Measurements from ENCODE around the gene ZMYND15.

ZMYND15 gene

GRCh38 chr17:4744999-4745969 lies 5.7 kb downstream of the ZMYND15 start:
- DNase-seq: no peak

DNA sequence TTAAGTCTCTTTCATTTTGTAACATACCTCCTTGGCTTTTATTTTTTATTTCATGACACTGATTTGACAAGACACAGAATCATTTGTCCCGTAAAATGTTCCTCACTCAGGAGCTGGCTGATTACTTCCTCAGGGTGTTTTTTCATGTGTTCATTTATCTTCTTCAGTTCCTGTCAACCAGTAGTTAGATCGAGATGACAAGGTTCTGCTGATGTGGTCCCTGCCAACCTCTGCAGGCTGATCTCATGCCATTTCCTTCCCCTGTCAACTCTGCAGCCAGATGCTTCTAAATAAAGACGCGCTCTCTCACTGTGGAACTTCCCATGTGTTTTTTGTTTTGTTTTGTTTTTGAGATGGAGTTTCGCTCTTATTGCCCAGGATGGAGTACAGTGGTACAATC lies 8.2 kb downstream of the ZMYND15 start:
- DNase-seq: no peak

DNA sequence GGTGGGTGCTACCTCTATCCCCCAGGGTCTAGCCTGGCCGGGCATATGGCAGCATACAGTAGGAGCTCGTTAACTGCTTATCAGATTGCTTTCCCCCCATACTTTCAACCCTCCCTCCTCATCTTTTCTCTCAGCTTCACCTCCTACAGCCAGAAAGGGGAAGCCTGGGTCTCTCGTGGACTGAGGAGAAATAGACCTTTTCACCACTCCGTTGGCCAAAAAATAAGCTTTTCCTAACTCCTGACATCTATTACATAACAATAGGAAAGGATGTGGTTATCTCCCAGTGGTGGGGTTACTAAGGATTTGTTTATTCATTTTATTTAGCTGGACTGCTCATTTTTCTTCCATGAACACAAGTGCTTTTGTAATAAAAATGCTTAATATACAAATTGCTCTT lies 9.1 kb downstream of the ZMYND15 start:
- DNase-seq: no peak

GRCh38 chr17:4750606-4751005 lies 11.0 kb downstream of the ZMYND15 start:
- no peak for DNase-seq

- DNase-seq: no peak
Measured at GRCh38 chr17:4751932-4752331, 12.3 kb downstream of the ZMYND15 start.

DNA sequence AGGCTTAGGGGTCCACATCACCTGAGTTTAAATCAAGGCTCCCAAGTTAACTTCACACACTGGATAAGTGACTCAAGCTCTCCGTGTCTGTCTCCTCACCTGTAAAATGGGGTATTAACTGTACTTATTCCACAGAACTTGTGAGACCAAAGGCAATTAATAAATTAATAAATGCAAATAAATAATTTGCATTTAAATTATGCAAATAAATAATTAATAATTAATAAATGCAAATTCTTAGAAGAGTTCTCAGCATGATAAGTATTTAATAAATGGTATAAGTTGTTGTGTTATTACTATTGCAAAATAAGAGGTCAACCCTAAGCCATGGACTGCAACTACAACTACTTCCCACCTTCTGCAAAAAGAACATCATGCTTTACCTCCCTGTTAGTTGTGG lies 13.8 kb downstream of the ZMYND15 start:
- no peak for DNase-seq

DNA sequence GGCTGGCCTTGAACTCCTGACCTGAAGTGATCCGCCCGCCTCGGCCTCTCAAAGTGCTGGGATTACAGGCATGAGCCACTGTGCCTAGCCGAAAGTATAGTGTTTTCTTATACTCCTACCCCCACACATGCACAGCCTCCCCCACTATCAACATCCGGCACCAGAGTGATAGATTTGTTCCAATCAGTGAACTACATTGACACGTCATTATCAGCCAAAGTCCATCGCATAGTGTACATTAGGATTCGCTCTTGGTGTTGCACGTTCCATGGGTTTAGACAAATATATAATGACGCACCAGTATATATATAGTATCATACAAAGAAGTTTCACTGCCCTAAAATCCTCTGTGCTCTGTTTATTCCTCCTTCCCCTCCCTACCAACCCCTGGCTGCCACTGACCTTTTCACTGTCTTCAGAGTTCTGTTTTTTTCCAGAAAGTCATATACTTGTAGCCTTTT lies 20.2 kb downstream of the ZMYND15 start:
- no peak for DNase-seq

DNA sequence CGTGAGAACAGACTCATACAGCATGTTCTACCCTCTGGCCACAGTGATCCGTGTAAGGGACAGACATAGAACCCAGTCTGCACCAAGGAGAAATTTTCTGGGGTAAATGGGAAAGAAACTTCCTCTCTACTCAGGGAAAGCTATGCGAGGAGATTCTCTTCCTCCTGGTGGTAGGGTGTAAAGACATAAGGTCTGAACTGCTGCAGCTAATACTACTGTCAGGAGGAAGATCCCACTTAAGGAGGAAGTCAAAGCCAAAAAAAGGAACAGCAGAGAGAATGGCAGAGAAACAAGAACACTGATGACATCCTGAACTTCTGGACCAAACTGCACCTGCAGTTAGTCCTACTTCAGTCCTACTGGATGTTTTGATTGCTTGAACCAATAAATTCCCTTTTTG lies 25.0 kb downstream of the ZMYND15 start:
- no peak for DNase-seq

- no peak for DNase-seq
Measured at GRCh38 chr17:4766201-4766600, 26.6 kb downstream of the ZMYND15 start.

DNA sequence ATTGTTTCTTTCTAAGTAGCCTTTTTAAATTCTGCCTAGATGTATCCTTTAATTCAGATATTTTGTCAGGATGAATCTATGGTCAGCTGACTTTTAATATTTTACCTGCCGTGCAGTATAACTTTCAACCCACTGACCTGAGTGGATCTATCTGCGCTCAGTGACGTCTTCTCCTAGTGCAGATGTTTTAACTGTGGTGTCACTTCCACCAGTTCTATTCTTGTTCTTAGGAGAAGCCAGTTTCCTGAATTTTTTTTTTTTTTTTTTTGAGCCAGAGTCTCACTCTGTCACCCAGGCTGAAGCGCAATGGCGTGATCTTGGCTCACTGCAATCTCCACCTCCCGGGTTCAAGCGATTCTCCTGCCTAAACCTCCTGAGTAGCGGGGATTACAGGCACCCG lies 27.1 kb downstream of the ZMYND15 start:
- DNase-seq: no peak

DNA sequence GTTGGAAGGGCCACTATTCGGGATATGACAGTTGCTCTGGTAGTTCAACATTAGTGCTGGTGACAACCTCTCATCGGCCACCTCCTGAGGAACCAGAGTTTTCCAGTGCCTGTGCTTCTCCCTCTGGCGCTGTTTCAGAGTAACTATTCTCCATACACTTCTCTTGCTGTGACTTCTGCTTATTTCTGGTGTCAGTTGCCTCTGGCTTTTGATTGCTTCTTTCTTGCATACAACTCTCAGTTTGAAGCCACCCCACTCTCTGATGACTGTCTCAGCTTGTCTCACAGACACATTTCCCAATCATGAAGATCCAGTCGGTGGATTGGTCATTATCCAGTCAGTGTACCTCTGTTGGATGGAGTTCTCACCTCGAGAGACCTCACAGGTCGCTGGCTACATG lies 28.7 kb downstream of the ZMYND15 start:
- no peak for DNase-seq

- DNase-seq: no peak
Measured at GRCh38 chr17:4769628-4770027, 30.0 kb downstream of the ZMYND15 start.

DNA sequence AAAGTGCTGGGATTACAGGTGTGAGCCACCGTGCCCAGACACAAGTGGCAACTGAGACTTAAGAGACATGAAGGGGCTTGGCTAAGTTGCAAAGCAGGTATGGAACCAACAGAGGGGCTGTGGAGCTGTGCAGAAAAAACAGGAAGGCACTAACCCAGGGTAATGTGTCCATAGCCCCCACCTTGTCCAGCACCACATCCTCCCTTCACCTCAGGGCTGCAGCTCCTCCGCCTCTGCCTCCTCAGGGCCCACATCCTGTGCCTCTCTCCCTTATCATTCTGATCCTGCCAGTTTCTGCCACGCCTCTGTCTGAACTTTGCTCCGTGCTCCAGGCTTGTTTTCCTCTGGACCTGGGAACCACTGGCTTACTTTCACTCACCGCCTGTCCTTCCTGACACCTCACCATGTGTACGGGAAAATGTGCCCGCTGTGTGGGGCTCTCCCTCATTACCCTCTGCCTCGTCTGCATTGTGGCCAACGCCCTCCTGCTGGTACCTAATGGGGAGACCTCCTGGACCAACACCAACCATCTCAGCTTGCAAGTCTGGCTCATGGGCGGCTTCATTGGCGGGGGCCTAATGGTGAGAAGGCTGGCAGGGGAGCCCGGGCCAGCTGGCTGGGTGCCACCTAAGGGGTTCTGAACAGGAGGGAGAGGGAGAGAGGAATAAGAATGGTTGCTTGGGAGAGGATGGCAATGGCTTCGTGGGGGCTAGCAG lies 32.0 kb downstream of the ZMYND15 start, which contains the start of gene TM4SF5:
TM4SF5 (plus strand) TSS at position 368 of the 716 bp plus-strand sequence; CDS start at position 405, 37 bp downstream.
- DNase-seq: no peak

DNA sequence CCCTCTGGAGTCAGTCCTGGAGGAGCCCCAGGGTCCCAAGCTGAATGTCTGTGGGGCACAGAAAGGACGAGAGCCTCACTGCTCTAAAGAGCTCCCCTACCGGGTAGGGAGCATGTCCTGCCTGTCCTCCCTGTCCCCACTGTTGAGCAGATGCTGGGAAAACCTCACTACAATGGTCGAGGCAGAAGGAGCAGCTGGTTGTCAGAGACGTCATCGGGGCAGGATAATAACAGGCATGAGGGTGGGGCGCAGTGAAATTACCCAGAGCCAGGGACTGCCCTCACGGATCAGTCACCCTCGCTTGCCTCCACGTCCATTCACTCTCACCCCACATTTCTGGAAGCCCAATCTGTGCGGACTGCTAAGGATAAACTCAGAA lies 32.6 kb downstream of the ZMYND15 start:
- DNase-seq: no peak

- DNase-seq: no peak
Measured at GRCh38 chr17:4777969-4778760, 38.5 kb downstream of the ZMYND15 start.

DNA sequence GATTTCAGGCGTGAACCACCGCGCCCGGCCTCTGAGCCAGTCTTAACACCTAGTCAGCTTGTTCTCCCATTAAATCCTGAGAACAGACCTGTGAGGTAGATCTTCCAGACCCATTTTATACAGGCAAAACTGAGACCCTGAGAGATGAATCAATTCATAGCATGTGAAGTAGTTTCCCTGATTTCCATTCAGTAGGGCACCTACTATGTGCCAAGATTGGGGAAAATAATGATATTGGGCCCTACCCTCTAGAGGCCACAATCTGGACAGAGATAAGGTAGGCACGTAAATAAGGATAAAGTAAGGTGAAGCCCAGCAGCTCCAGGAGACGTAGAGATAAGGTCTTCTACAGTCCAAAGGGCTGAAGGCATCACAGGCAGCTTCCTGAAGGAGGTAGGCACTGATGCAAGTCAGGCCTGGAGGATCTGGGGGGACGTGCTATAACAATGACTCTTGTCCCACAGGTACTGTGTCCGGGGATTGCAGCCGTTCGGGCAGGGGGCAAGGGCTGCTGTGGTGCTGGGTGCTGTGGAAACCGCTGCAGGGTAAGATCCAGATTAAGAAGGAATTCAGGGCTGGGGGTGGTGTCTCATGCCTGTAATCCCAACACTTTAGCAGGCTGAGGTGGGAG lies 40.8 kb downstream of the ZMYND15 start:
- no peak for DNase-seq

GRCh38 chr17:4782652-4783051 lies 43.0 kb downstream of the ZMYND15 start:
- DNase-seq: no peak

DNA sequence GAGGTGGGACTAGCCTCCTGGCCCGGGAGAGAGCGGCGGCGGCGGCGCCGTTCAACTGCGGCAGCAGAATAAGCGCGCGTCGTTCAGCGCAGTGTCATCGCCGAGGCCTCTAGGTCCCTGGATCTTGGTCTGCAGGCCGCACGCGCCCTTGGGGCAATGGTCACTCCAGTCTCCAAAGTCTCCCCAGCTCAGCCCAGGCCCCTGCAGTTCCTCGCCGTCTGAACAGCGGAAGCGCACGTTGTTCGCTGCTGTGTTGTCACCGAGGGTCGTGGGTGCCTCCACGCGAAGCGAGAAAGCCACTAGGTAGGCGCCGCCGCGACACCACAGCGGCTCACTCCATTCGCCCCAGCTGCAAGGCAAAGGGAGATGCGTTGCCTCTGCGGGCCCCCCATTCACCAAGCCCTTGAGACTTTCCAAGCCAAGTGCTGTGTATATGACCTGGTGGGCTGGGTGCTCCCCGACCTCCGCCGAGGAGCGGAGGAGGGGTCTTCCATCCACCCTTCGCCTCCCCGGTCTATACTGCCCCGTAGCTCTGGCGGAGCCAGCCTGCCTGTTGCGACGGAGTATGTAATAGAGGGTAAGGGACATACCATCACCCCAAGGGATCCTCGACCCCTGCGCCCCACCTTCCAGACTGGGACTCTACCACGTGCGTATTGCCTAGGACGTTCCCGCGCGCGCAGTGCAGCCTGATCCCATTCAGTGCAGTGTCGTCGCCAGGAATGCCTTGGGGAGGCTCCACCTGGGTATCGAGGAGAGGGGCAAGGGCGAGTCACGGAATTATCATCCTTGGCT lies 45.9 kb downstream of the ZMYND15 start:
- no peak for DNase-seq

GRCh38 chr17:4786106-4786511 lies 46.5 kb downstream of the ZMYND15 start, which contains the start of gene VMO1:
TSS of gene VMO1 (minus strand) at chr17:4786364. CDS start at chr17:4786352, 12 bp downstream.
- no peak for DNase-seq

DNA sequence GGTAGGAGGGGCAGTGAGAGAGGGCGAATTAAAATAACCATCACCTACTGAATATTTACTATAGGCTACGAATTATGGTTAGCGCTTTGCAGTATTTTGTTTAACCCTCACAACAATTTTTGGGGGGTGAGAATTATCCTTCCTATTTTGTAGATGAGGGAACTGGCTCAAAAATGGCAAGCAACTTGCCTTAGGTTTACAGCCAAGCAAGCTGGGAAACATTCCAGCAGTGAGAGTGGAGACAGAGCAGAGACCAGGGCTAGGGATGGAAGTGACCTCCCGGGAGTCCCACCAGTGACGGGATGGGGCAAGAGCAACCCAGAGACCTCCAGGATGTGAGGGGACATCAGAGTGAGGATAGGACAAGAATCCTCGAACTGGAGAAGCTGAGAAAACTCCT lies 46.9 kb downstream of the ZMYND15 start:
- DNase-seq: no peak

DNA sequence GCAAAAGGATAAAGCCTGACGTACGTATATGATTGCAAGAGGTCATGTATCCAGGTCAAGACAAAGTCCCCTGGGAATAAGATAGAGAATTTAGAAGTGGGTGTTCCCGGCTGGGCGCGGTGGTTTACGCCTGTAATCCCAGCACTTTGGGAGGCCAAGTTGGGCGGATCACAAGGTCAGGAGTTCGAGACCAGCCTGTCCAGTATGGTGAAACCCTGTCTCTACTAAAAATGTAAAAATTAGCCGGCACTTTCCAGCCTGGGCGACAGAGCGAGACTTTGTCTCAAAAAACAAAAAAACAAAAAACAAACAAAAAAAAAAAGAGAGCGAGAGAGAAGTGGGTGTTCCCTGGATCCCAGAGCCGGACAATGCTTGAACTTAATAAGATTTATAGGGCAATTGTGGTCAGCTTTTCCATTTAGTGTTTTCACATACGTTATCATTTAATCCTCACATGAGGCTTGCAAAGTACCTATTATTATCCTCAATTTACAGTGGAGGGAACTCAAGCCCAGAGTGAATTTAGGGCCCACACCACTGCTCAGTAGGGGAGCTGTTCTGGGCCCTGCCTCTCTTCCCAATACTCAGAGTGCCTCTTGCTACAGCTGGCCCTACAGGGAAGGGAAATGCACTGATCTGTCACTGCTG lies 48.6 kb downstream of the ZMYND15 start:
- no peak for DNase-seq
